Activated CD8-positive, alpha-beta T cell treated with anti-CD3 and anti-CD28 coated beads for 36 hours (primary cell): ENCODE results near the gene ZNF672. TPM values are rescaled to one million over a fixed set of nuclear protein-coding genes. Genes with fewer than 3 reads are reported as not detected.
"Not testable (repeated sequence)": the region's sequence is repeated elsewhere in the genome, so short reads cannot be mapped to it uniquely, and the experiment has no call there.

Source experiments
- ATAC-seq: fragments of 200-7000 bp; cut with Tn5 transposase; one replicate; pipeline ENCODE4 v1.10.0; 2021; ENCODE audit warnings: mild to moderate bottlenecking, moderate library complexity
- CTCF ChIA-PET: fragments of 350-600 bp; sonication (Branson Sonifier 250); formaldehyde crosslinking; loops from one replicate; lab custom pipeline; 2021; ENCODE audit warnings: antibody characterized with exemption; lab: Charles Lee
- POLR2A ChIA-PET: fragments of 350-600 bp; sonication (Branson Sonifier 250); formaldehyde crosslinking; loops from one replicate; lab custom pipeline; 2021; ENCODE audit warnings: antibody characterized with exemption; lab: Charles Lee
- DNase-seq: peaks from one replicate; pipeline ENCODE4 v3.0.0-alpha.2; 2020
- H3K27ac Mint-ChIP-seq: one replicate; pipeline ENCODE4 v1.8.0; 2021; ENCODE audit warnings: mild to moderate bottlenecking, mixed read lengths
- H3K27me3 Mint-ChIP-seq: one replicate; pipeline ENCODE4 v1.8.0; 2021; ENCODE audit warnings: mixed read lengths
- H3K36me3 Mint-ChIP-seq: one replicate; pipeline ENCODE4 v1.8.0; 2021; ENCODE audit warnings: low read depth, mixed read lengths
- H3K4me1 Mint-ChIP-seq: one replicate; pipeline ENCODE4 v1.8.0; 2021; ENCODE audit warnings: low read depth, mixed read lengths
- H3K4me3 Mint-ChIP-seq: one replicate; pipeline ENCODE4 v1.8.0; 2021; ENCODE audit warnings: mild to moderate bottlenecking, moderate library complexity, mixed read lengths
- H3K9me3 Mint-ChIP-seq: one replicate; pipeline ENCODE4 v1.8.0; 2021; ENCODE audit warnings: mixed read lengths
- intact Hi-C: fragments of 100-400 bp; cut with micrococcal nuclease; formaldehyde crosslinking; loops from one replicate; pipeline ENCODE4 v1.10.0; 2022
- total RNA-seq, 2 experiments: library from RNA; stranded (reverse); gene quantifications; one replicate each; pipeline ENCODE4 v1.2.3, GENCODE V29; 2021
- TF ChIP-seq, protein P1 (sequence below): fragments of 200-600 bp; IDR thresholded peaks from one replicate; pipeline ENCODE4 v1.8.0; 2022; ENCODE audit warnings: antibody characterized with exemption, mild to moderate bottlenecking

Gene ZNF672
- total RNA-seq, 2 experiments from 2014 or later, result 43.8 to 45.1 TPM

DNA sequence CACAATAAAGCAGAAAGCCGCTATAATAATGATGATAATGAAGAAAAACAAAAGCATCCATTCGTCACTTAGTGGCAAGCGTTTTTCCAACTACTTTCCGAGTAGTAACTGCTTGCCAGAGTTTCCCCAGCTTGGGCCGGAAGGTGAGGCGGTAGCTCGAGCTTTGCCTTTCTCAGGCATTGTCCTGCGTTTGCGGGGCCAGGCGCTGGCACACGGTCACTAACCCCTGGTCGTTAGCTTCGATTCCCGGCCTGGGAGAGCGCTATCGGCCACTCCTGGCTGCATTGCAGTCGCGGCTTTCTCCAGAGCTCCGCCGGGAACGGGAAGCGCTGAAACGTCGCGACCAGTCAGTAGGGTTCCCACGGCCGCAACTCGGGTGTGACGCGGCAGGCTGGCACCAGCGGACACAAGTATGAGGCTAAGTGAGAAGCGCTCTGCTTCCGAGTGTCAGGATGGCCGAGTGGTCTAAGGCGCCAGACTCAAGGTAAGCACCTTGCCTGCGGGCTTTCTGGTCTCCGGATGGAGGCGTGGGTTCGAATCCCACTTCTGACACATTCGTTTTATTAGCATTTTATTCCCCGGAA, 35.5 kb downstream of the ZNF672 start:
- CTCF ChIA-PET, result interaction anchor here (1.0 to 2.4 kb wide), 10 partner anchors 11 to 51 kb away, joined by 3 to 14 read pairs (median 4); partner anchors contain the start of genes SH3BP5L and ZNF692

DNA sequence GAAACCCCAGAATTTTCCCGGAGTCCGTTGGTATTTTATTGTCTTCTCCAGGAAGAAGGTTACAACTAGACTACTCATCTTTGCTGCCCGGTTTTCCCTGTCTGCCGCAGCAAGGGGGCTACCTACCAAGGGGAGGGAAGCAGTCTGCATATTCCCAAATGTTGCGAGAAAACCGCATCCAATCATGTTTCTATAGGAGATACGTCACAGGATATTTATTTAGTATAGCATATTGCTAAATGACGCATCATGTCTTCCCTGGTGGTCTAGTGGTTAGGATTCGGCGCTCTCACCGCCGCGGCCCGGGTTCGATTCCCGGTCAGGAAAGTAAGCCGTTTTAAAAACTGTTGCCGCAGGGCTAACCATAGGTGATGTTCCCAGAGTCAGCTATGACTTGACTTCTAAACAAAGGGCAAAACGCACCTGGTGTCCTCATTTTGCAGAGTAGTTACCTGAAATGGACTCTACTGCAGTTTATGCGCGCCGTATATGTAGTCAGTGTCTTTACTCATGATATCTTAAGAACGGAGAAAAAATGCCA, 36.0 kb downstream of the ZNF672 start:
- H3K27ac Mint-ChIP-seq, result peak overlapping the region; percentile 95
- H3K4me1 Mint-ChIP-seq, result peaks cover 19% of the 10 kb centered on the region
- peak overlapping the region; percentile 90 for H3K4me3 Mint-ChIP-seq
- intact Hi-C loops, result no loop called here
- ChIA-PET CTCF (interaction anchor here (1.0 to 2.4 kb wide), 7 partner anchors 11 to 48 kb away, joined by 3 to 14 read pairs (median 6); partner anchors contain the start of genes SH3BP5L and ZNF692), POLR2A (interaction anchor here (0.6 to 2.5 kb wide), 7 partner anchors 9 to 41 kb away, joined by 3 to 11 read pairs (median 4); partner anchors contain the start of genes ZNF672 and ZNF692)
- H3K36me3 Mint-ChIP-seq, result peaks cover 6% of the 10 kb centered on the region
- no peaks in the 10 kb centered on the region for H3K9me3 Mint-ChIP-seq
- DNase-seq, result peak; percentile 86
- H3K27me3 Mint-ChIP-seq, result peaks cover 4% of the 10 kb centered on the region
- peak; percentile 59 for ATAC-seq
- TF ChIP-seq, protein P1, sequence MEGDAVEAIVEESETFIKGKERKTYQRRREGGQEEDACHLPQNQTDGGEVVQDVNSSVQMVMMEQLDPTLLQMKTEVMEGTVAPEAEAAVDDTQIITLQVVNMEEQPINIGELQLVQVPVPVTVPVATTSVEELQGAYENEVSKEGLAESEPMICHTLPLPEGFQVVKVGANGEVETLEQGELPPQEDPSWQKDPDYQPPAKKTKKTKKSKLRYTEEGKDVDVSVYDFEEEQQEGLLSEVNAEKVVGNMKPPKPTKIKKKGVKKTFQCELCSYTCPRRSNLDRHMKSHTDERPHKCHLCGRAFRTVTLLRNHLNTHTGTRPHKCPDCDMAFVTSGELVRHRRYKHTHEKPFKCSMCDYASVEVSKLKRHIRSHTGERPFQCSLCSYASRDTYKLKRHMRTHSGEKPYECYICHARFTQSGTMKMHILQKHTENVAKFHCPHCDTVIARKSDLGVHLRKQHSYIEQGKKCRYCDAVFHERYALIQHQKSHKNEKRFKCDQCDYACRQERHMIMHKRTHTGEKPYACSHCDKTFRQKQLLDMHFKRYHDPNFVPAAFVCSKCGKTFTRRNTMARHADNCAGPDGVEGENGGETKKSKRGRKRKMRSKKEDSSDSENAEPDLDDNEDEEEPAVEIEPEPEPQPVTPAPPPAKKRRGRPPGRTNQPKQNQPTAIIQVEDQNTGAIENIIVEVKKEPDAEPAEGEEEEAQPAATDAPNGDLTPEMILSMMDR, result no peak

More for the DNA sequence above, 35.5 kb downstream of the ZNF672 start:
- POLR2A ChIA-PET, result interaction anchor here (0.9 to 2.5 kb wide), 7 partner anchors 10 to 37 kb away, joined by 3 to 11 read pairs (median 5); partner anchors contain the start of genes ZNF672 and ZNF692
- TF ChIP-seq, protein P1, result no peak
- Mint-ChIP-seq H3K4me3 (peak overlapping the region; percentile 90), H3K27me3 (peaks cover 4% of the 10 kb centered on the region), H3K9me3 (no peaks in the 10 kb centered on the region), H3K4me1 (peaks cover 19% of the 10 kb centered on the region), H3K36me3 (peaks cover 6% of the 10 kb centered on the region), H3K27ac (peak overlapping the region; percentile 95)
- DNase-seq, result peak; percentile 95
- peak; percentile 83 for ATAC-seq
- intact Hi-C loops, result no loop called here

DNA sequence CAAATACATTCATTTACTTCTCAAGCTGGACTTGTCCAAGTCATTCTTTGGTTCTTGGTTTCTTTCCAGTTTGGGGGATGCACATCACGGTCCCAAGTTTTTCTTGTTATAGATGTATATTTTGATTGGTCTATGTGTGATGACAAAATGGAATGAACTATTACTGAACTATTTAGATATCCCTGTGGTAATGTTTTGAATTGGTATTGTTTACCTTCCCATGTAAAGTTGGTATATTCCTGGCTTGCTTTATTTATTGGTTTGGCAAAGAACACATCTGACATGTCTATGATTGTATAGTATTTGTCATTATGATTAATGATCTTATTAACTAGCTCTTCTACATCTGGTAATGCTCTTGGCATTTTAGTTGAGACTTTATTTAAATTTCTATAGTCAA, 43.2 kb downstream of the ZNF672 start:
- no peaks in the 10 kb centered on the region for H3K9me3 Mint-ChIP-seq
- no peak overlapping the region for H3K4me3 Mint-ChIP-seq
- H3K4me1 Mint-ChIP-seq, result peaks cover 3% of the 10 kb centered on the region
- DNase-seq (no peak), ATAC-seq (no peak)
- no peaks in the 10 kb centered on the region for H3K36me3 Mint-ChIP-seq
- TF ChIP-seq, protein P1, result no peak
- ChIA-PET POLR2A (no interaction called here), CTCF (no interaction called here)
- intact Hi-C loops, result no loop called here
- H3K27ac Mint-ChIP-seq, result no peak overlapping the region
- no peaks in the 10 kb centered on the region for H3K27me3 Mint-ChIP-seq

DNA sequence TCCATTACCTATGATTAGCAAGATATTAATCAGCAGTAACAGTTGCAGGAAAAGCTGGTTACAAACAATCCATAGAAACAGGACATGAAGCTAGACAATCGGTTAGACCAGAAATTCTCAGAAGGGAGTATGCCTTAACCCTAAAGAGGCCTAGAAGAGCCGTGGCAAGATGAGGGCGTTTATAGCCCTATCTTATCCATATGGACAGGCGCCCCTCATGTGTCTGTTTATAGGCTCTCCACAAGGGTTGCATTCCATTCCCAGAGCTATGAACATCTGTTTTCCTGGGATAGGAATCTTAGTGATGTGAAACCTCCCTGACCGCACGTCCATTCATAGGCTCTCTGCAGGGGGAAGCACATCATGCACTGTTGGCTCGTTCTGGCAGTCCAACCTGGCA, 44.4 kb downstream of the ZNF672 start:
- H3K4me3 Mint-ChIP-seq, H3K4me1 Mint-ChIP-seq, DNase-seq, H3K27me3 Mint-ChIP-seq, CTCF ChIA-PET, intact Hi-C loops, ATAC-seq, H3K36me3 Mint-ChIP-seq, H3K27ac Mint-ChIP-seq, H3K9me3 Mint-ChIP-seq, POLR2A ChIA-PET: not testable (repeated sequence)

DNA sequence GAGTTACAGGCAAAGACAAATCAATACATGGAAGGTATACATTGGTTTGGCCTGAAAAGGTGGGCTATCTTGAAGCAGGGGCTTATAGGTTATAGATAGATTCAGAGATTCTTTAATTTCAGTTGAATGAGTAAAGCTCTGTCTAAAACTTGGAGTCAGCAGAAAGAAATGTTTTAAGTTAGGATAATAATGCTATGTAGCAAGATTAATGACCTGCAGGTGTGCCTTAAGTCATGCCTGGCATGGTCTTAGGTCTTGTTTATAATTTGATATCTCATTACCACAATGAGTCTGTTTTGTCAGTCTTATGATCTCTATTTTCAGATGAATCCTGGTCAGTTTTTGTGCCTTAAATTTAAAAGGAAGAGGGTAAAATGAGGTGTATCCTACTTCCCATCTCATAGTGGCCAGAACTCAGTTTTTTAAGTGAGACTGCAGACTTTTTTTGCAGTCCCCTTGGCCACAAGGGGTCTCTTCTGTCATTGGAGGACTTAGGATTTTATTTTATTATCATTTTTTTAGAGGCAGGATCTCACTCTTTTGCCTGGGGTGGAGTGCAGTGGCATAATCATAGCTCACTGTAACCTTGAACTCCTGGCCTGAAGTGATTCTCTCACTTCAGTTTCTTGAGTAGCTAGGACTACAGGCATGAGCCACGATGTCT, 46.7 kb downstream of the ZNF672 start:
- Mint-ChIP-seq H3K9me3 (no peaks in the 10 kb centered on the region), H3K4me1 (no peaks in the 10 kb centered on the region), H3K27ac (no peak overlapping the region), H3K36me3 (no peaks in the 10 kb centered on the region), H3K27me3 (no peaks in the 10 kb centered on the region), H3K4me3 (no peak overlapping the region)
- no peak for DNase-seq
- ChIA-PET CTCF (interaction anchor here (0.7 kb wide), 1 partner anchor 265 kb away, joined by 3 read pairs; no protein-coding TSS in a partner anchor), POLR2A (no interaction called here)
- TF ChIP-seq, protein P1, result no peak
- intact Hi-C loops, result no loop called here
- no peak for ATAC-seq
